A375 (cell line): ENCODE data around the gene TRAT1. TPM values are rescaled to one million over a fixed set of nuclear protein-coding genes. Genes with fewer than 3 reads are reported as not detected.

Experiments used
- total RNA-seq: library from RNA; depleted of rRNA; stranded (reverse); fragments of >200 nt; shearing (Covaris generic); gene quantifications from 2 replicates; pipeline ENCODE4 v1.2.3, GENCODE V29; 2014; rRNA removed

The TRAT1 gene
- total RNA-seq = not detected in 2 replicates

DNA sequence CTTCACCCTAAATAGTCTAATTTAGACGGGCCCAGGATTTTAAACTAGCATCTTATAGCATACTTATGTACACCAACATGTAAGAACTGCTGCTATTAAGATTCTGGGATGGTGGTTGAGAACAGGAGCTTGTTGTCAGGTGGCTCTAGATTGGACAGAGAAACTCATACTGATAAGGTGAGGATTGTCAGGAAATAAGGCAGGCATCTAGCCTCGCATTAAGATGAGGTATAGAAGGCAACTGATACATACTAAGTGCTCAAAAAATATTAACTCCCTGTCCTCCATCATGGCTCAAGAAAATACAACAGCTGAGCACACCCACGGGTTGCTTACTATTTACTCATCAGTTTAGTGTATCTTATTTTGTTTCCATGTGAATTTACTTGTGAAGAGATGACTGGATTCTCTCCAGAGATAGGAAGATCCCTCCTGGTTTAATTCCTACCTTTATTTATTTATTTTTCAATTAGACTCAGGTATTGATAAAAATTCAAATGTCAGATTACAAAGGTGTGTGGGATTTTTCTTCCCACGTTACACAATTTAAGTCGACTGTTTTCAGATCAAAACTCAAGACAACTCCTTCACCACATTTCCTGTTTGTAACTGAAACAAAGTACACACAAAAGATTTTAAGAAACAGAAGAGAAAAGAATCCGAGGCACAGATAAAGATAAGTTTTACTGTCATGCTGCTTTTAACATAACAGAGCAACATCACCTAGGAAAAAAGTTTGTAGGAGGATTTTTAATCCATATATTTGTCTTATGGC, at the start of gene TRAT1:
TRAT1 (plus strand) TSS at position 664 of the 775 bp plus-strand sequence. CDS start 142 bp downstream, outside the sequence.

Other genes starting within 250 kb of the TRAT1 start
- 24.5 and 30.4 TPM in 2 replicates for gene CIP2A, start 233.3 kb upstream of the TRAT1 start, total RNA-seq
- 7.2 and 9.0 TPM in 2 replicates for gene DZIP3, start 233.1 kb upstream of the TRAT1 start, total RNA-seq
- not detected in 2 replicates for gene RETNLB, start 65.4 kb upstream of the TRAT1 start, total RNA-seq
- not detected in 2 replicates for gene GUCA1C, start 131.1 kb downstream of the TRAT1 start, total RNA-seq